SK-N-MC (cell line): ENCODE results near the gene TMEM132D.

Source experiments
- EZH2 ChIP-seq: fragments of 200-600 bp; sonication (generic); IDR thresholded peaks from one replicate; pipeline ENCODE4 v1.6.1; 2017; ENCODE audit warnings: antibody characterized with exemption
- POLR2AphosphoS5 ChIP-seq: IDR thresholded peaks from 2 replicates; pipeline ENCODE4 v1.6.1; 2012; ENCODE audit warnings: mild to moderate bottlenecking, low read depth, low read length, borderline replicate concordance

DNA sequence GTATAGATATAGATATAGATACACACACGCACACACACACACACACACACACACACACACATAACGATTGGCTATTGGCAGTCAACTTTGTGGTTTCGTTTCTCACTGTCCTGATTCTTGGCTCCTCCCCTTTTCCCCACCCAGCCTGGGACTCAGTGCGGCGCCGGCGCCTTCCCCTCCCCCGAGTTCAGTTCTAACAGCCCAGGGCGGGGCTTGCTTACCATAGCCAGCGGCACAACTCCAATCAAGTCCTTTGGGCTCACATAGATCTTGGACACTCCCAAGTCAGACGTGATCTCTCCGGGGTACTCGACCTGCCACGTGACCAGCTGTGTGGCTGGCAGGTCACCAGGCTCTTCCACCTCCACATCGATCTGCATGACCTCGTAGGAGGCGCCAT, 566.4 kb downstream of the TMEM132D start:
- TF ChIP-seq POLR2AphosphoS5 (no peak), EZH2 (no peak)
